HepG2 (cell line): Measurements from ENCODE around the gene CLIP2. TPM values are rescaled to one million over a fixed set of nuclear protein-coding genes. Genes with fewer than 3 reads are reported as not detected.
A peak's percentile ranks its signal among the peaks of the same experiment; 100 is the strongest.

Source experiments
- ATAC-seq: fragments of 200-7000 bp; cut with Tn5 transposase; 3 replicates; pipeline ENCODE4 v1.9.1; 2020; ENCODE audit warnings: mild to moderate bottlenecking, moderate library complexity
- BruUV-seq: library from RNA; stranded (reverse); fragments of 400-500 nt; replicated peaks from 2 replicates; lab custom pipeline; 2021; lab: Mats Ljungman, UMichigan
- CTCF ChIA-PET: fragments of 300-600 bp; formaldehyde crosslinking; extraction: SDS; loops from one replicate; lab custom pipeline; 2021; ENCODE audit warnings: low total read pairs, inconsistent platforms, low intra/inter-chr PET ratio; lab: Yijun Ruan, JAX
- POLR2A ChIA-PET: fragments of 350-600 bp; sonication (Branson Sonifier 250); formaldehyde crosslinking; loops from one replicate; lab custom pipeline; 2020; ENCODE audit warnings: antibody characterized with exemption, inconsistent platforms; lab: Yijun Ruan, JAX
- DNase-seq: peaks from one replicate; pipeline ENCODE4 v3.0.0-alpha.2; 2015; ENCODE audit warnings: low spot score
- FAIRE-seq: peaks from 3 replicates; lab custom pipeline; 2011; peaks lifted over from hg19 to GRCh38; lab: Jason Lieb, UNC
- H2AFZ ChIP-seq: one replicate; pipeline ENCODE4 v1.6.1; 2011; ENCODE audit warnings: low read length, inconsistent platforms
- H3K27ac ChIP-seq: fragments of 300-600 bp; 3 replicates; pipeline ENCODE4 v1.8.0; 2011; ENCODE audit warnings: mixed run types, mild to moderate bottlenecking, mixed read lengths, low read length, inconsistent platforms; ENCODE audit not compliant: insufficient read depth; ENCODE audit errors: extremely low read length
- H3K27me3 ChIP-seq, 2 experiments: fragments of 200-600 bp in 1 of 2; 2 replicates in 1 of 2; 3 replicates in 1 of 2; pipeline versions ENCODE4 v1.6.0 to v1.8.0; 2011; ENCODE audit warnings: low read length in 2 of 2, mild to moderate bottlenecking in 2 of 2, moderate library complexity in 2 of 2, inconsistent platforms in 1 of 2; ENCODE audit not compliant: insufficient read depth in 2 of 2, control insufficient read depth in 1 of 2
- H3K36me3 ChIP-seq, 2 experiments: fragments of 200-600 bp in 1 of 2; replicated peaks in 1 of 2; 2 replicates in 1 of 2; 3 replicates in 1 of 2; pipeline versions ENCODE4 v1.5.1 to v1.8.0; 2011; ENCODE audit warnings: low read length in 2 of 2, inconsistent platforms in 1 of 2; ENCODE audit not compliant: insufficient read depth in 2 of 2, control insufficient read depth in 1 of 2
- H3K4me1 ChIP-seq: 2 replicates; pipeline ENCODE4 v1.5.1; 2012; ENCODE audit warnings: low read length, inconsistent platforms; ENCODE audit not compliant: insufficient read depth
- H3K4me2 ChIP-seq: 2 replicates; pipeline ENCODE4 v1.6.0; 2011; ENCODE audit warnings: low read depth, low read length, inconsistent platforms
- H3K4me3 ChIP-seq, 3 experiments: fragments of 200-600 bp in 1 of 3; sonication (generic), shearing (Covaris generic) in 1 of 3; replicated peaks in 1 of 3; 2 replicates each; pipeline ENCODE4 v1.5.1; 2011 to 2016; ENCODE audit warnings: low read length in 3 of 3, inconsistent platforms in 2 of 3, low read depth in 2 of 3, mild to moderate bottlenecking in 2 of 3, control low read depth in 1 of 3, mixed read lengths in 1 of 3; ENCODE audit not compliant: insufficient read depth in 1 of 3
- H3K79me2 ChIP-seq: one replicate; pipeline ENCODE4 v1.6.1; 2011; ENCODE audit warnings: low read length, inconsistent platforms; ENCODE audit not compliant: insufficient read depth
- H3K9ac ChIP-seq: 2 replicates; pipeline ENCODE4 v1.6.0; 2011; ENCODE audit warnings: mild to moderate bottlenecking, low read depth, low read length, inconsistent platforms; ENCODE audit not compliant: insufficient read depth
- H3K9me3 ChIP-seq: 2 replicates; pipeline ENCODE4 v1.5.1; 2012; ENCODE audit warnings: mild to moderate bottlenecking, low read length
- H4K20me1 ChIP-seq: 2 replicates; pipeline ENCODE4 v1.6.0; 2011; ENCODE audit warnings: inconsistent platforms, mild to moderate bottlenecking, low read length, moderate library complexity; ENCODE audit not compliant: insufficient read depth
- NFATC3 ChIP-seq: sonication (generic); formaldehyde crosslinking; IDR thresholded peaks from 2 replicates; pipeline ENCODE4 v1.5.1; 2020; ENCODE audit warnings: mild to moderate bottlenecking, missing genetic modification reagents
- SRF ChIP-seq: IDR thresholded peaks from 2 replicates; pipeline ENCODE4 v1.6.1; 2011; ENCODE audit warnings: mild to moderate bottlenecking, low read depth, low read length, moderate library complexity
- ZMAT3 ChIP-seq: sonication (generic); formaldehyde crosslinking; conservative IDR thresholded peaks from 2 replicates; pipeline ENCODE4 v1.7.0; 2021; ENCODE audit warnings: missing genetic modification reagents
- ZNF253 ChIP-seq: sonication (generic); formaldehyde crosslinking; IDR thresholded peaks from 2 replicates; pipeline ENCODE4 v1.8.0; 2022; ENCODE audit warnings: mild to moderate bottlenecking, missing genetic modification reagents, borderline replicate concordance
- ZNF776 ChIP-seq: sonication (generic); formaldehyde crosslinking; IDR thresholded peaks from 2 replicates; pipeline ENCODE4 v1.4.0; 2020; ENCODE audit warnings: mild to moderate bottlenecking, missing genetic modification reagents
- ZNF850 ChIP-seq: sonication (generic); formaldehyde crosslinking; conservative IDR thresholded peaks from 2 replicates; pipeline ENCODE4 v1.9.0; 2021; ENCODE audit warnings: mild to moderate bottlenecking, missing genetic modification reagents
- WGBS: methylation state at CpG from one replicate; pipeline ENCODE4 v1.1.6; 2017; ENCODE audit warnings: low lambda C conversion rate; 5-methylcytosine and 5-hydroxymethylcytosine counted together
- in situ Hi-C: cut with HindIII; loops from 2 replicates; pipeline ENCODE4 v1.10.0; 2017; ENCODE audit warnings: low pct_unique_long_range_greater_than_20kb; ENCODE audit not compliant: extremely low pct_ligation_motif_present
- intact Hi-C: fragments of 100-400 bp; cut with micrococcal nuclease; formaldehyde crosslinking; loops from one replicate; pipeline ENCODE4 v1.10.0; 2022; ENCODE audit not compliant: unreplicated experiment
- polyA plus RNA-seq, 8 experiments: library from polyadenylated mRNA; depleted of rRNA in 3 of 8; stranded (reverse) in 7 of 8; unstranded in 1 of 8; fragments of >200 nt; fragmentation: Illumina TruSeq in 4 of 8; extraction: Trizol in 4 of 8; gene quantifications; 2 replicates each; pipeline versions ENCODE4 v1.2.1 to v1.2.3, GENCODE V29; 2011 to 2016; ENCODE audit warnings: low read depth in 4 of 8, missing spikeins in 1 of 8, mixed read lengths in 1 of 8; ENCODE audit not compliant: insufficient read depth in 1 of 8
- total RNA-seq, 5 experiments: library from RNA; depleted of rRNA; stranded (reverse); fragments of >200 nt; fragmentation: Illumina TruSeq; extraction: Trizol; gene quantifications; 2 replicates each; pipeline ENCODE4 v1.2.3, GENCODE V29; 2016; ENCODE audit warnings: low read depth in 1 of 5
- TF ChIP-seq, protein P1 (sequence below): sonication (generic); formaldehyde crosslinking; IDR thresholded peaks from 2 replicates; pipeline ENCODE4 v1.8.0; 2022; ENCODE audit warnings: mild to moderate bottlenecking, missing genetic modification reagents, moderate library complexity
- TF ChIP-seq, protein P2 (sequence below): conservative IDR thresholded peaks from 2 replicates; pipeline ENCODE4 v1.6.1; 2018; ENCODE audit warnings: missing genetic modification reagents
- TF ChIP-seq, protein P3 (sequence below): sonication (generic); formaldehyde crosslinking; IDR thresholded peaks from 2 replicates; pipeline ENCODE4 v1.8.0; 2022; ENCODE audit warnings: mild to moderate bottlenecking, missing genetic modification reagents; ENCODE audit not compliant: insufficient replicate concordance
- TF ChIP-seq, protein P4 (sequence below): sonication (generic); formaldehyde crosslinking; IDR thresholded peaks from 2 replicates; pipeline ENCODE4 v1.4.0; 2020; ENCODE audit warnings: missing genetic modification reagents, mild to moderate bottlenecking, borderline replicate concordance
- TF ChIP-seq, protein P5 (sequence below): sonication (generic); formaldehyde crosslinking; IDR thresholded peaks from 2 replicates; pipeline ENCODE4 v1.4.0; 2020; ENCODE audit warnings: missing genetic modification reagents, borderline replicate concordance

CLIP2 gene
- total and polyA plus RNA-seq, 2 of the 13 experiments (the other 11 are each of a cell fraction or from before 2014, with no cell fraction given): 6.5 to 17.4 TPM

DNA sequence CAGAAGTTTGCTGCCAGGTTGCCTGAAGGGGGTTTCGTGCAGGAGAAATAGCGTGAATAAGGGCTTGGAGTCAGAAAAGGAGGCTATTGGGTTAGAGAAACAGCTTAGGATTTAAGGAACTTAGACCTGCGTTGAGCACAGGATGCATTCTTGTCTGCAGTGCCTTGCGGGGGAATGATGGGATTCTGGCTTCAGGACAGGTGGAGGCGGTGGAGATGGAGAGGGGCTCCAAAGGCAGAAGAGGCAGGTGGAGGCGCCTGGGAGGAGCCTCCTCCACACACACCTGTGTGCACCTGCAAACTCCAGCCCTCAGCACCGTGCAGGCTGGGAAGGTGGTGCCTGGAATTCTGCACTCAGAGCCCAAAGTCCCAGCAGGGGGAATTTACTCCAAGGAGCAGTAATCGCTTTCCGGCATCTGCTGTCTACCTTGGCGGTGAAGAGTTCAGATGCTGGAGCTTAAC, 1.8 kb downstream of the CLIP2 start:
- intact Hi-C loops (loop anchor here (5.0 kb wide), 1 partner anchor 34 kb away; no protein-coding TSS in a partner anchor), in situ Hi-C loops (no loop called here)
- peak overlapping the region; percentile 81 for H3K4me2 ChIP-seq
- H3K9me3 ChIP-seq: no peaks in the 10 kb centered on the region
- H3K36me3 ChIP-seq: no peaks in the 10 kb centered on the region
- H3K4me1 ChIP-seq: peaks cover 80% of the 10 kb centered on the region
- no peaks in the 10 kb centered on the region for H3K27me3 ChIP-seq
- CTCF ChIA-PET: no interaction called here
- peaks cover 49% of the 10 kb centered on the region for H3K79me2 ChIP-seq
- no peak overlapping the region for H2AFZ ChIP-seq
- H3K27ac ChIP-seq: no peak overlapping the region
- no TSS peak for BruUV-seq
- DNase-seq (no peak), ATAC-seq (no peak), FAIRE-seq (no peak)
- H3K9ac ChIP-seq: peak overlapping the region; percentile 75
- H4K20me1 ChIP-seq: peaks cover 5% of the 10 kb centered on the region; the same call in 1 of the 2 replicates
- peak overlapping the region; percentile 66 to 90 (median 83) for H3K4me3 ChIP-seq
- WGBS: 60% methylated on average over 10 of the region's 10 CpGs
- POLR2A ChIA-PET: interaction anchor here (1.0 to 8.4 kb wide), 4 partner anchors 12 to 28 kb away, joined by 3 to 60 read pairs (median 30); no protein-coding TSS in a partner anchor
- TF ChIP-seq, protein P1, sequence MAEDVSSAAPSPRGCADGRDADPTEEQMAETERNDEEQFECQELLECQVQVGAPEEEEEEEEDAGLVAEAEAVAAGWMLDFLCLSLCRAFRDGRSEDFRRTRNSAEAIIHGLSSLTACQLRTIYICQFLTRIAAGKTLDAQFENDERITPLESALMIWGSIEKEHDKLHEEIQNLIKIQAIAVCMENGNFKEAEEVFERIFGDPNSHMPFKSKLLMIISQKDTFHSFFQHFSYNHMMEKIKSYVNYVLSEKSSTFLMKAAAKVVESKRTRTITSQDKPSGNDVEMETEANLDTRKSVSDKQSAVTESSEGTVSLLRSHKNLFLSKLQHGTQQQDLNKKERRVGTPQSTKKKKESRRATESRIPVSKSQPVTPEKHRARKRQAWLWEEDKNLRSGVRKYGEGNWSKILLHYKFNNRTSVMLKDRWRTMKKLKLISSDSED (CRISPR knock-in tag): no peak
- TF ChIP-seq, protein P2, sequence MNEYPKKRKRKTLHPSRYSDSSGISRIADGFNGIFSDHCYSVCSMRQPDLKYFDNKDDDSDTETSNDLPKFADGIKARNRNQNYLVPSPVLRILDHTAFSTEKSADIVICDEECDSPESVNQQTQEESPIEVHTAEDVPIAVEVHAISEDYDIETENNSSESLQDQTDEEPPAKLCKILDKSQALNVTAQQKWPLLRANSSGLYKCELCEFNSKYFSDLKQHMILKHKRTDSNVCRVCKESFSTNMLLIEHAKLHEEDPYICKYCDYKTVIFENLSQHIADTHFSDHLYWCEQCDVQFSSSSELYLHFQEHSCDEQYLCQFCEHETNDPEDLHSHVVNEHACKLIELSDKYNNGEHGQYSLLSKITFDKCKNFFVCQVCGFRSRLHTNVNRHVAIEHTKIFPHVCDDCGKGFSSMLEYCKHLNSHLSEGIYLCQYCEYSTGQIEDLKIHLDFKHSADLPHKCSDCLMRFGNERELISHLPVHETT (CRISPR knock-in tag): no peak
- TF ChIP-seq ZNF776 (CRISPR knock-in tag) (0 out of 2 replicates have a peak, but pooled peaks have one; percentile 29), ZNF253 (0 out of 2 replicates have a peak, but pooled peaks have one; percentile 44), ZNF850 (CRISPR knock-in tag) (no peak), NFATC3 (CRISPR knock-in tag) (no peak), SRF (no peak), ZMAT3 (CRISPR knock-in tag) (no peak)
- TF ChIP-seq, protein P3, sequence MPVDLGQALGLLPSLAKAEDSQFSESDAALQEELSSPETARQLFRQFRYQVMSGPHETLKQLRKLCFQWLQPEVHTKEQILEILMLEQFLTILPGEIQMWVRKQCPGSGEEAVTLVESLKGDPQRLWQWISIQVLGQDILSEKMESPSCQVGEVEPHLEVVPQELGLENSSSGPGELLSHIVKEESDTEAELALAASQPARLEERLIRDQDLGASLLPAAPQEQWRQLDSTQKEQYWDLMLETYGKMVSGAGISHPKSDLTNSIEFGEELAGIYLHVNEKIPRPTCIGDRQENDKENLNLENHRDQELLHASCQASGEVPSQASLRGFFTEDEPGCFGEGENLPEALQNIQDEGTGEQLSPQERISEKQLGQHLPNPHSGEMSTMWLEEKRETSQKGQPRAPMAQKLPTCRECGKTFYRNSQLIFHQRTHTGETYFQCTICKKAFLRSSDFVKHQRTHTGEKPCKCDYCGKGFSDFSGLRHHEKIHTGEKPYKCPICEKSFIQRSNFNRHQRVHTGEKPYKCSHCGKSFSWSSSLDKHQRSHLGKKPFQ (CRISPR knock-in tag): no peak
- TF ChIP-seq, protein P4, sequence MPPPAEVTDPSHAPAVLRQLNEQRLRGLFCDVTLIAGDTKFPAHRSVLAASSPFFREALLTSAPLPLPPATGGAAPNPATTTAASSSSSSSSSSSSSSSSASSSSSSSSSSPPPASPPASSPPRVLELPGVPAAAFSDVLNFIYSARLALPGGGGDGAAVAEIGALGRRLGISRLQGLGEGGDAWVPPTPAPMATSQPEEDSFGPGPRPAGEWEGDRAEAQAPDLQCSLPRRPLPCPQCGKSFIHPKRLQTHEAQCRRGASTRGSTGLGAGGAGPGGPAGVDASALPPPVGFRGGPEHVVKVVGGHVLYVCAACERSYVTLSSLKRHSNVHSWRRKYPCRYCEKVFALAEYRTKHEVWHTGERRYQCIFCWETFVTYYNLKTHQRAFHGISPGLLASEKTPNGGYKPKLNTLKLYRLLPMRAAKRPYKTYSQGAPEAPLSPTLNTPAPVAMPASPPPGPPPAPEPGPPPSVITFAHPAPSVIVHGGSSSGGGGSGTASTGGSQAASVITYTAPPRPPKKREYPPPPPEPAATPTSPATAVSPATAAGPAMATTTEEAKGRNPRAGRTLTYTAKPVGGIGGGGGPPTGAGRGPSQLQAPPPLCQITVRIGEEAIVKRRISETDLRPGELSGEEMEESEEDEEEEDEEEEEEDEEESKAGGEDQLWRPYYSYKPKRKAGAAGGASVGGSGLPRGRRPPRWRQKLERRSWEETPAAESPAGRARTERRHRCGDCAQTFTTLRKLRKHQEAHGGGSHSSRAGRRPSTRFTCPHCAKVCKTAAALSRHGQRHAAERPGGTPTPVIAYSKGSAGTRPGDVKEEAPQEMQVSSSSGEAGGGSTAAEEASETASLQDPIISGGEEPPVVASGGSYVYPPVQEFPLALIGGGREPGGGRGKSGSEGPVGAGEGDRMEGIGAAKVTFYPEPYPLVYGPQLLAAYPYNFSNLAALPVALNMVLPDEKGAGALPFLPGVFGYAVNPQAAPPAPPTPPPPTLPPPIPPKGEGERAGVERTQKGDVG: no peak
- TF ChIP-seq, protein P5, sequence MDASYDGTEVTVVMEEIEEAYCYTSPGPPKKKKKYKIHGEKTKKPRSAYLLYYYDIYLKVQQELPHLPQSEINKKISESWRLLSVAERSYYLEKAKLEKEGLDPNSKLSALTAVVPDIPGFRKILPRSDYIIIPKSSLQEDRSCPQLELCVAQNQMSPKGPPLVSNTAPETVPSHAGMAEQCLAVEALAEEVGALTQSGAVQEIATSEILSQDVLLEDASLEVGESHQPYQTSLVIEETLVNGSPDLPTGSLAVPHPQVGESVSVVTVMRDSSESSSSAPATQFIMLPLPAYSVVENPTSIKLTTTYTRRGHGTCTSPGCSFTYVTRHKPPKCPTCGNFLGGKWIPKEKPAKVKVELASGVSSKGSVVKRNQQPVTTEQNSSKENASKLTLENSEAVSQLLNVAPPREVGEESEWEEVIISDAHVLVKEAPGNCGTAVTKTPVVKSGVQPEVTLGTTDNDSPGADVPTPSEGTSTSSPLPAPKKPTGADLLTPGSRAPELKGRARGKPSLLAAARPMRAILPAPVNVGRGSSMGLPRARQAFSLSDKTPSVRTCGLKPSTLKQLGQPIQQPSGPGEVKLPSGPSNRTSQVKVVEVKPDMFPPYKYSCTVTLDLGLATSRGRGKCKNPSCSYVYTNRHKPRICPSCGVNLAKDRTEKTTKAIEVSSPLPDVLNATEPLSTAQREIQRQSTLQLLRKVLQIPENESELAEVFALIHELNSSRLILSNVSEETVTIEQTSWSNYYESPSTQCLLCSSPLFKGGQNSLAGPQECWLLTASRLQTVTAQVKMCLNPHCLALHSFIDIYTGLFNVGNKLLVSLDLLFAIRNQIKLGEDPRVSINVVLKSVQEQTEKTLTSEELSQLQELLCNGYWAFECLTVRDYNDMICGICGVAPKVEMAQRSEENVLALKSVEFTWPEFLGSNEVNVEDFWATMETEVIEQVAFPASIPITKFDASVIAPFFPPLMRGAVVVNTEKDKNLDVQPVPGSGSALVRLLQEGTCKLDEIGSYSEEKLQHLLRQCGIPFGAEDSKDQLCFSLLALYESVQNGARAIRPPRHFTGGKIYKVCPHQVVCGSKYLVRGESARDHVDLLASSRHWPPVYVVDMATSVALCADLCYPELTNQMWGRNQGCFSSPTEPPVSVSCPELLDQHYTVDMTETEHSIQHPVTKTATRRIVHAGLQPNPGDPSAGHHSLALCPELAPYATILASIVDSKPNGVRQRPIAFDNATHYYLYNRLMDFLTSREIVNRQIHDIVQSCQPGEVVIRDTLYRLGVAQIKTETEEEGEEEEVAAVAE (CRISPR knock-in tag): no peak
